ENCODE results near the gene SORBS2.

Gene SORBS2

GRCh38 chr4:185585211-185585610, 226.8 kb downstream of the SORBS2 start:
- in situ Hi-C loops (cut with HindIII; ENCODE audit: low sequenced_read_pairs), result no loop called here
- DNase-seq (ENCODE audit: low read depth), result no peak
- TF ChIP-seq, protein P1, sequence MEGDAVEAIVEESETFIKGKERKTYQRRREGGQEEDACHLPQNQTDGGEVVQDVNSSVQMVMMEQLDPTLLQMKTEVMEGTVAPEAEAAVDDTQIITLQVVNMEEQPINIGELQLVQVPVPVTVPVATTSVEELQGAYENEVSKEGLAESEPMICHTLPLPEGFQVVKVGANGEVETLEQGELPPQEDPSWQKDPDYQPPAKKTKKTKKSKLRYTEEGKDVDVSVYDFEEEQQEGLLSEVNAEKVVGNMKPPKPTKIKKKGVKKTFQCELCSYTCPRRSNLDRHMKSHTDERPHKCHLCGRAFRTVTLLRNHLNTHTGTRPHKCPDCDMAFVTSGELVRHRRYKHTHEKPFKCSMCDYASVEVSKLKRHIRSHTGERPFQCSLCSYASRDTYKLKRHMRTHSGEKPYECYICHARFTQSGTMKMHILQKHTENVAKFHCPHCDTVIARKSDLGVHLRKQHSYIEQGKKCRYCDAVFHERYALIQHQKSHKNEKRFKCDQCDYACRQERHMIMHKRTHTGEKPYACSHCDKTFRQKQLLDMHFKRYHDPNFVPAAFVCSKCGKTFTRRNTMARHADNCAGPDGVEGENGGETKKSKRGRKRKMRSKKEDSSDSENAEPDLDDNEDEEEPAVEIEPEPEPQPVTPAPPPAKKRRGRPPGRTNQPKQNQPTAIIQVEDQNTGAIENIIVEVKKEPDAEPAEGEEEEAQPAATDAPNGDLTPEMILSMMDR (IDR thresholded peaks at IDR 0.05; ENCODE audit: low read depth, low read length, missing control alignments), result no peak
- no peak overlapping the region for H3K4me3 ChIP-seq (ENCODE audit: low read depth, low read length)

DNA sequence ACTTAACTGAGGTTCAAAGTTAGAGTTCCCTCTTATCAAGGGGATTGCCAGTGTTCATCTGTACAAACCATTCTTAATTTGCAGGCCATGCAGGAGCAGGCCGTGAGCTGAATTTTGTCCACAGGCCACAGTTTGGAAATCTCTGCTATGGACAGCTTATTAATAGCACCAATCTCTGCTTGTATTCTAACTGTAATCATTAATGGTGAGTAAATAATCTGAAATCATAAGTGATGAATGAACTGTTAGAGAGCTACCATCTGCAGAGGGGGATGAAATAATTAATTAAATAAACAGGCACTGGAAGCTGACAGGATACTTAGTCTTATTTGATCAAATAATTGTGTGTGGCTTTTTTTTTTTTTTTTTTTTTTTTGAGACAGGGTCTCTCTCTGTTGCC, 228.2 kb downstream of the SORBS2 start:
- in situ Hi-C loops (cut with HindIII; ENCODE audit: low sequenced_read_pairs), result no loop called here
- H3K4me3 ChIP-seq (ENCODE audit: low read depth, low read length), result no peak overlapping the region
- TF ChIP-seq, protein P1 (IDR thresholded peaks at IDR 0.05; ENCODE audit: low read depth, low read length, missing control alignments), result no peak
- DNase-seq (ENCODE audit: low read depth), result no peak

- no peak for DNase-seq (ENCODE audit: low read depth)
- in situ Hi-C loops (cut with HindIII; ENCODE audit: low sequenced_read_pairs), result no loop called here
- H3K4me3 ChIP-seq (ENCODE audit: low read depth, low read length), result no peak overlapping the region
- TF ChIP-seq, protein P1 (IDR thresholded peaks at IDR 0.05; ENCODE audit: low read depth, low read length, missing control alignments), result no peak
These were observed 229.2 kb downstream of the SORBS2 start for GRCh38 chr4:185582651-185583400.

GRCh38 chr4:185580699-185581098, 231.3 kb downstream of the SORBS2 start:
- no peak for DNase-seq (ENCODE audit: low read depth)
- in situ Hi-C loops (cut with HindIII; ENCODE audit: low sequenced_read_pairs), result no loop called here
- H3K4me3 ChIP-seq (ENCODE audit: low read depth, low read length), result no peak overlapping the region
- TF ChIP-seq, protein P1 (IDR thresholded peaks at IDR 0.05; ENCODE audit: low read depth, low read length, missing control alignments), result no peak

GRCh38 chr4:185578284-185578683, 233.7 kb downstream of the SORBS2 start:
- TF ChIP-seq, protein P1 (IDR thresholded peaks at IDR 0.05; ENCODE audit: low read depth, low read length, missing control alignments), result no peak
- in situ Hi-C loops (cut with HindIII; ENCODE audit: low sequenced_read_pairs), result no loop called here
- H3K4me3 ChIP-seq (ENCODE audit: low read depth, low read length), result no peak overlapping the region
- DNase-seq (ENCODE audit: low read depth), result no peak

- no peak overlapping the region for H3K4me3 ChIP-seq (ENCODE audit: low read depth, low read length)
- TF ChIP-seq, protein P1 (IDR thresholded peaks at IDR 0.05; ENCODE audit: low read depth, low read length, missing control alignments), result no peak
- no peak for DNase-seq (ENCODE audit: low read depth)
- in situ Hi-C loops (cut with HindIII; ENCODE audit: low sequenced_read_pairs), result no loop called here
These were observed 234.7 kb downstream of the SORBS2 start for GRCh38 chr4:185576962-185577950.

All from astrocyte of the cerebellum (primary cell).